Measurements from ENCODE around the gene PSMD2. TPM values are rescaled to one million over a fixed set of nuclear protein-coding genes. Genes with fewer than 3 reads are reported as not detected.
"Not testable (repeated sequence)": the region's sequence is repeated elsewhere in the genome, so short reads cannot be mapped to it uniquely, and the experiment has no call there.

PSMD2 gene
- total and polyA plus RNA-seq, 8 donors, result 73.0 to 239 (median 126) TPM

- peak; percentile 63 to 86 for DNase-seq
- H3K4me1 ChIP-seq, result peaks cover 30 to 34% (median 32%) of the 10 kb centered on the region in 4 donors
- peaks cover 9 to 91% (median 50%) of the 10 kb centered on the region in 3 donors for H3K27me3 ChIP-seq
- peaks cover 0 to 16% (median 9%) of the 10 kb centered on the region in 4 donors for H3K36me3 ChIP-seq
- peak within 1 kb of the TSS; percentile 45 to 64 (median 56) for H3K4me3 ChIP-seq
- 0 to 2% (median 1%) methylated on average over 14 to 56 of the region's 67 CpGs for WGBS, 5 donors
- no peak for TF ChIP-seq POLR2AphosphoS5 (IDR thresholded peaks at IDR 0.05)
- no peak for TF ChIP-seq CTCF (IDR thresholded peaks at IDR 0.05)
- TF ChIP-seq POLR2A (IDR thresholded peaks at IDR 0.05), result no peak
- TF ChIP-seq EP300 (IDR thresholded peaks at IDR 0.05), result no peak
- intact Hi-C loops (cut with DNase I; ENCODE audit: low total_unique reads), result no loop called here
- H3K9me3 ChIP-seq, result no peaks in the 10 kb centered on the region
- H3K27ac ChIP-seq, result peak within 1 kb of the TSS in 1 of 5 donors; percentile 7
Observed at GRCh38 chr3:184261270-184261853, 37.7 kb upstream of the PSMD2 start, which contains the start of gene CAMK2N2. Gene CAMK2N2, minus strand, starts transcription at chr3:184261553. Its CDS starts 268 bp downstream, at chr3:184261285.

GRCh38 chr3:184261854-184262763 lies 36.9 kb upstream of the PSMD2 start:
- 2 to 3% (median 2%) methylated on average over 40 to 66 of the region's 66 CpGs for WGBS, 5 donors
- Histone ChIP-seq H3K27me3 (peaks cover 9 to 95% (median 50%) of the 10 kb centered on the region in 3 donors), H3K4me3 (peak overlapping the region; percentile 45 to 64 (median 56))

GRCh38 chr3:184262764-184263179 lies 36.3 kb upstream of the PSMD2 start:
- TF ChIP-seq EP300 (IDR thresholded peaks at IDR 0.05), result no peak
- TF ChIP-seq CTCF (IDR thresholded peaks at IDR 0.05), result no peak
- no peak for TF ChIP-seq POLR2AphosphoS5 (IDR thresholded peaks at IDR 0.05)
- no peak for TF ChIP-seq POLR2A (IDR thresholded peaks at IDR 0.05)
- H3K27ac ChIP-seq, result no peak overlapping the region
- peaks cover 9 to 94% (median 52%) of the 10 kb centered on the region in 3 donors for H3K27me3 ChIP-seq
- no peaks in the 10 kb centered on the region for H3K9me3 ChIP-seq
- peak overlapping the region in 3 of 4 donors; percentile 45 to 64 (median 63) for H3K4me3 ChIP-seq
- 16 to 25% (median 17%) methylated on average over 13 to 15 of the region's 15 CpGs for WGBS, 5 donors
- intact Hi-C loops (cut with DNase I; ENCODE audit: low total_unique reads), result no loop called here
- no peak for DNase-seq
- peaks cover 30 to 34% (median 32%) of the 10 kb centered on the region in 4 donors for H3K4me1 ChIP-seq
- H3K36me3 ChIP-seq, result peaks cover 0 to 11% (median 6%) of the 10 kb centered on the region in 4 donors

More at GRCh38 chr3:184261854-184262763, 36.9 kb upstream of the PSMD2 start:
- TF ChIP-seq EP300 (IDR thresholded peaks at IDR 0.05), result no peak
- no peak for TF ChIP-seq CTCF (IDR thresholded peaks at IDR 0.05)
- Histone ChIP-seq H3K36me3 (peaks cover 0 to 16% (median 9%) of the 10 kb centered on the region in 4 donors), H3K4me1 (peaks cover 30 to 34% (median 32%) of the 10 kb centered on the region in 4 donors), H3K27ac (peak overlapping the region in 1 of 5 donors; percentile 7), H3K9me3 (no peaks in the 10 kb centered on the region)
- DNase-seq, result peak in 1 of 2 donors; percentile 65
- intact Hi-C loops (cut with DNase I; ENCODE audit: low total_unique reads), result no loop called here

- WGBS, 5 donors, result 75 to 93% (median 89%) methylated on average over 1 of the region's 1 CpG
- DNase-seq; H3K4me1 ChIP-seq; H3K9me3 ChIP-seq; H3K27ac ChIP-seq; intact Hi-C loops (cut with DNase I; ENCODE audit: low total_unique reads); H3K4me3 ChIP-seq; H3K36me3 ChIP-seq: not testable (repeated sequence)
- peaks cover under 1 to 84% (median 21%) of the 10 kb centered on the region in 3 donors for H3K27me3 ChIP-seq
Observed at GRCh38 chr3:184267249-184267648, 31.8 kb upstream of the PSMD2 start.

All from stomach (tissue), 9 donors.